ENCODE data around the gene OR2T10. TPM values are rescaled to one million over a fixed set of nuclear protein-coding genes. Genes with fewer than 3 reads are reported as not detected.

OR2T10 gene
- total and polyA plus RNA-seq, 2 donors (not counting 3 experiments of a cell fraction or from before 2014, with no cell fraction given) = not detected

DNA sequence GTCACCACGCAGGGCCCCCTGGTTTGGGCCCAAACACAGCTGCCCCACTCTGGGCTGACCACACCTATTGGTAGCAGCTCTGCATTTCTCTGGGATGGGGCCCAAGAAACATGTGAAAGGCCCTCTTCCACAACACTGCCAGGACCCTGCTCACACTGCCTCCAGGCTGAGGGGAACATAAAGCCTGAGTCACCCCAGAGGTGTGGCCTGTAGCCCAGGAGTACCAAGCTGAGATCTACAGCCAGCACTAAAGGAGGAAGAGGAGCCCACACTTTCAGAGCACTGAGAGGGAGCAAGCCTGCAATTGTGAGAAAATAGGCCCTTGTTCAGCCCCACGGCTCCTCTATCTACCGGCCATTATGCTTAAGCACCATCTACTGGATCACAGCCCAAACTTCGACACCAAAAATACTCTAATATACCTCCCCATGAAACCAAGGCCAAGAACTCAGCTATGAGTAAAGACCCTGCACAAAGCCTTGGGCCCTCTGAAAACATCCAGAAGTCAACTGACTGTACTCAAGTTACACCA, 14.4 kb upstream of the OR2T10 start:
- dilution Hi-C loops (cut with MboI; ENCODE audit: extremely low pct_ligation_motif_present, low sequenced_read_pairs) (no loop called here), intact Hi-C loops (cut with micrococcal nuclease) (no loop called here)
- FAIRE-seq (no peak), DNase-seq (ENCODE audit: low read depth, low spot score) (no peak)
- Histone ChIP-seq H2AFZ (ENCODE audit: low read depth, low read length) (no peak overlapping the region), H3K4me1 (ENCODE audit: control insufficient read depth, extremely low read depth, insufficient read depth, low read length) (no peaks in the 10 kb centered on the region), H4K20me1 (replicated peaks; ENCODE audit: control insufficient read depth, extremely low read depth, insufficient read depth, low read length) (no peaks in the 10 kb centered on the region), H3K9ac (replicated peaks; ENCODE audit: extremely low read depth, insufficient read depth, low read length) (no peak overlapping the region), H3K79me2 (ENCODE audit: control insufficient read depth, insufficient read depth, low read length) (no peaks in the 10 kb centered on the region), H3K27me3 (ENCODE audit: control insufficient read depth in 2 of 2, insufficient read depth in 2 of 2, low read length in 2 of 2) (no peaks in the 10 kb centered on the region), H3K9me1 (replicated peaks; ENCODE audit: control insufficient read depth, extremely low read depth, insufficient read depth, low read length) (no peaks in the 10 kb centered on the region), H3K9me3 (replicated peaks; ENCODE audit: control insufficient read depth, insufficient read depth, low read length) (no peaks in the 10 kb centered on the region), H3K27ac (ENCODE audit: insufficient read depth, low read depth, low read length) (no peak overlapping the region), H3K36me3 (ENCODE audit: control insufficient read depth in 2 of 2, extremely low read depth in 1 of 2, insufficient read depth in 2 of 2, low read length in 2 of 2) (no peaks in the 10 kb centered on the region), H3K4me3 (replicated peaks in 1 of 3; ENCODE audit: insufficient read depth in 1 of 3, low read depth in 1 of 3, low read length in 3 of 3) (no peak overlapping the region), H3K4me2 (ENCODE audit: insufficient read depth, low read length) (no peak overlapping the region)
- ChIA-PET POLR2A (no interaction called here), CTCF (no interaction called here)
- TF ChIP-seq POLR2A (IDR thresholded peaks at IDR 0.05; ENCODE audit: low read depth, low read length) = no peak
- no peak for TF ChIP-seq GATA2 (IDR thresholded peaks at IDR 0.05; ENCODE audit: insufficient read depth, insufficient read length, low read depth, low read length)
- TF ChIP-seq, protein P1, sequence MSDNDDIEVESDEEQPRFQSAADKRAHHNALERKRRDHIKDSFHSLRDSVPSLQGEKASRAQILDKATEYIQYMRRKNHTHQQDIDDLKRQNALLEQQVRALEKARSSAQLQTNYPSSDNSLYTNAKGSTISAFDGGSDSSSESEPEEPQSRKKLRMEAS (IDR thresholded peaks at IDR 0.05; ENCODE audit: insufficient read depth, insufficient read length) = no peak
- TF ChIP-seq FOS (IDR thresholded peaks at IDR 0.05; ENCODE audit: borderline replicate concordance, insufficient read depth, low read length) = no peak
- TF ChIP-seq, protein P2, sequence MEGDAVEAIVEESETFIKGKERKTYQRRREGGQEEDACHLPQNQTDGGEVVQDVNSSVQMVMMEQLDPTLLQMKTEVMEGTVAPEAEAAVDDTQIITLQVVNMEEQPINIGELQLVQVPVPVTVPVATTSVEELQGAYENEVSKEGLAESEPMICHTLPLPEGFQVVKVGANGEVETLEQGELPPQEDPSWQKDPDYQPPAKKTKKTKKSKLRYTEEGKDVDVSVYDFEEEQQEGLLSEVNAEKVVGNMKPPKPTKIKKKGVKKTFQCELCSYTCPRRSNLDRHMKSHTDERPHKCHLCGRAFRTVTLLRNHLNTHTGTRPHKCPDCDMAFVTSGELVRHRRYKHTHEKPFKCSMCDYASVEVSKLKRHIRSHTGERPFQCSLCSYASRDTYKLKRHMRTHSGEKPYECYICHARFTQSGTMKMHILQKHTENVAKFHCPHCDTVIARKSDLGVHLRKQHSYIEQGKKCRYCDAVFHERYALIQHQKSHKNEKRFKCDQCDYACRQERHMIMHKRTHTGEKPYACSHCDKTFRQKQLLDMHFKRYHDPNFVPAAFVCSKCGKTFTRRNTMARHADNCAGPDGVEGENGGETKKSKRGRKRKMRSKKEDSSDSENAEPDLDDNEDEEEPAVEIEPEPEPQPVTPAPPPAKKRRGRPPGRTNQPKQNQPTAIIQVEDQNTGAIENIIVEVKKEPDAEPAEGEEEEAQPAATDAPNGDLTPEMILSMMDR (IDR thresholded peaks at IDR 0.05; ENCODE audit: extremely low read depth in 1 of 2, insufficient read depth in 1 of 2, low read depth in 1 of 2, low read length in 2 of 2) = no peak
- TF ChIP-seq EZH2 (IDR thresholded peaks at IDR 0.05; ENCODE audit: borderline replicate concordance, low read depth, low read length, severe bottlenecking) = no peak
- no peak for TF ChIP-seq MYC (IDR thresholded peaks at IDR 0.05; ENCODE audit: low read depth, low read length)
- TF ChIP-seq JUN (IDR thresholded peaks at IDR 0.05; ENCODE audit: borderline replicate concordance, insufficient read depth, insufficient read length, low read depth) = no peak
- TF ChIP-seq POLR2AphosphoS5 (IDR thresholded peaks at IDR 0.05; ENCODE audit: insufficient read depth, low read depth, low read length) = no peak
- no TSS peak for BruUV-seq (replicated peaks)

All from endothelial cell of umbilical vein (primary cell).